ENCODE measurements around the gene GASK1A.

The GASK1A gene

GRCh38 chr3:43104039-43104438 is 124.9 kb downstream of the GASK1A start:
- Histone ChIP-seq H3K79me2 (ENCODE audit: insufficient read depth, low read length) (peaks cover 50% of the 10 kb centered on the region), H3K4me2 (ENCODE audit: insufficient read depth, low read length) (peak overlapping the region; percentile 90; the same call in 1 of the 2 replicates), H3K27ac (ENCODE audit: low read length) (no peak overlapping the region)

GRCh38 chr3:43104660-43105595 is 125.8 kb downstream of the GASK1A start:
- H3K4me3 ChIP-seq (ENCODE audit: low read depth in 1 of 2, low read length in 2 of 2): peak overlapping the region; percentile 26 to 86; a peak in 3 of 4 replicates

More at GRCh38 chr3:43104039-43104438, 124.9 kb downstream of the GASK1A start:
- DNase-seq: no peak
- Histone ChIP-seq H3K27me3 (ENCODE audit: insufficient read depth, low read length, poor library complexity) (no peaks in the 10 kb centered on the region), H3K36me3 (ENCODE audit: insufficient read depth, low read length) (no peaks in the 10 kb centered on the region), H4K20me1 (ENCODE audit: insufficient read depth, low read length) (peaks cover 35% of the 10 kb centered on the region; the same call in 1 of the 2 replicates), H3K9ac (ENCODE audit: low read depth, low read length) (no peak overlapping the region), H3K9me3 (ENCODE audit: insufficient read depth, low read length, severe bottlenecking) (no peaks in the 10 kb centered on the region), H3K4me1 (ENCODE audit: insufficient read depth, low read length) (peaks cover 30% of the 10 kb centered on the region), H3K4me3 (ENCODE audit: low read depth in 1 of 2, low read length in 2 of 2) (peak overlapping the region in 1 of 2 experiments; percentile 86; a peak in 2 of 4 replicates), H2AFZ (ENCODE audit: low read depth, low read length) (no peak overlapping the region)
- no peak for ATAC-seq (ENCODE audit: insufficient read depth, low read depth)
- TF ChIP-seq EZH2 (IDR thresholded peaks at IDR 0.05; ENCODE audit: borderline replicate concordance, low read depth, low read length, severe bottlenecking): no peak
- TF ChIP-seq CTCF (IDR thresholded peaks at IDR 0.05; ENCODE audit: borderline replicate concordance, extremely low read depth, low read length, poor library complexity, severe bottlenecking): no peak

GRCh38 chr3:43105596-43106292 is 126.6 kb downstream of the GASK1A start, which contains the start of gene POMGNT2:
TSS of gene POMGNT2 (minus strand) at chr3:43106079. CDS start at chr3:43081431, 24,648 bp downstream.
- Histone ChIP-seq H4K20me1 (ENCODE audit: insufficient read depth, low read length) (peaks cover 27% of the 10 kb centered on the region; the same call in 1 of the 2 replicates), H3K27me3 (ENCODE audit: insufficient read depth, low read length, poor library complexity) (no peaks in the 10 kb centered on the region), H3K79me2 (ENCODE audit: insufficient read depth, low read length) (peaks cover 44% of the 10 kb centered on the region), H3K4me2 (ENCODE audit: insufficient read depth, low read length) (peak within 1 kb of the TSS; percentile 90), H3K36me3 (ENCODE audit: insufficient read depth, low read length) (no peaks in the 10 kb centered on the region), H3K4me3 (ENCODE audit: low read depth in 1 of 2, low read length in 2 of 2) (peak within 1 kb of the TSS; percentile 73 to 86), H3K4me1 (ENCODE audit: insufficient read depth, low read length) (peaks cover 30% of the 10 kb centered on the region), H2AFZ (ENCODE audit: low read depth, low read length) (peak within 1 kb of the TSS; percentile 79), H3K9me3 (ENCODE audit: insufficient read depth, low read length, severe bottlenecking) (no peaks in the 10 kb centered on the region), H3K27ac (ENCODE audit: low read length) (peak within 1 kb of the TSS; percentile 58), H3K9ac (ENCODE audit: low read depth, low read length) (peak within 1 kb of the TSS; percentile 78)
- TF ChIP-seq EZH2 (IDR thresholded peaks at IDR 0.05; ENCODE audit: borderline replicate concordance, low read depth, low read length, severe bottlenecking): no peak
- no peak for TF ChIP-seq CTCF (IDR thresholded peaks at IDR 0.05; ENCODE audit: borderline replicate concordance, extremely low read depth, low read length, poor library complexity, severe bottlenecking)
- peak; percentile 95 for ATAC-seq (ENCODE audit: insufficient read depth, low read depth)
- DNase-seq: peak; percentile 89

More at GRCh38 chr3:43104660-43105595, 125.8 kb downstream of the GASK1A start:
- peak overlapping the region; percentile 58; the same call in 1 of the 2 replicates for H2AFZ ChIP-seq (ENCODE audit: low read depth, low read length)
- ATAC-seq (ENCODE audit: insufficient read depth, low read depth): peak; percentile 27
- H3K9me3 ChIP-seq (ENCODE audit: insufficient read depth, low read length, severe bottlenecking): no peaks in the 10 kb centered on the region
- peak overlapping the region; percentile 78 for H3K9ac ChIP-seq (ENCODE audit: low read depth, low read length)
- H4K20me1 ChIP-seq (ENCODE audit: insufficient read depth, low read length): peaks cover 29% of the 10 kb centered on the region; the same call in 1 of the 2 replicates
- peak overlapping the region; percentile 90 for H3K4me2 ChIP-seq (ENCODE audit: insufficient read depth, low read length)
- no peak overlapping the region for H3K27ac ChIP-seq (ENCODE audit: low read length)
- H3K4me1 ChIP-seq (ENCODE audit: insufficient read depth, low read length): peaks cover 30% of the 10 kb centered on the region
- DNase-seq: no peak
- H3K27me3 ChIP-seq (ENCODE audit: insufficient read depth, low read length, poor library complexity): no peaks in the 10 kb centered on the region
- no peak for TF ChIP-seq EZH2 (IDR thresholded peaks at IDR 0.05; ENCODE audit: borderline replicate concordance, low read depth, low read length, severe bottlenecking)
- no peak for TF ChIP-seq CTCF (IDR thresholded peaks at IDR 0.05; ENCODE audit: borderline replicate concordance, extremely low read depth, low read length, poor library complexity, severe bottlenecking)
- no peaks in the 10 kb centered on the region for H3K36me3 ChIP-seq (ENCODE audit: insufficient read depth, low read length)
- H3K79me2 ChIP-seq (ENCODE audit: insufficient read depth, low read length): peaks cover 44% of the 10 kb centered on the region
